Fibroblast of skin of abdomen (primary cell): ENCODE measurements around the gene ITPKB.
A peak's percentile ranks its signal among the peaks of the same experiment; 100 is the strongest.

Experiments used
- DNase-seq: peaks from one replicate; pipeline ENCODE4 v3.0.0-alpha.2; 2013

The ITPKB gene

DNA sequence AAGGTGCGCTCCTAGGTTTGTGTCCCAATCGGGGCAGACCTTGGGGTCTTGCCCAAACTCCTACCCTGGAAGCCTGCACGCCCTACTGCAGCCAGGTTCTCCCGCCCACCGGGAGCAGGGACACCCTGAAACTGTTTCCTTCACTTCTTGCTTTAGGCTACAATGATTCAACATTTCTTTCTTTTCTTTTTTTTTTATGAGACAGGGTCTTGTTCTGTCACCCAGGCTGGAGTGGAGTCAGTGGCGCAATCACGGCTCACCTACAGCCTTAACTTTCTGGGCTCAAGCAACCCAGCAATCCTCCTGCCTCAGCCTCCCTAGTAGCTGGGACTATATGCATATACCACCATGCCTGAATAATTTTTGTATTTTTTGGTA is 75.8 kb downstream of the ITPKB start:
- DNase-seq: no peak

DNA sequence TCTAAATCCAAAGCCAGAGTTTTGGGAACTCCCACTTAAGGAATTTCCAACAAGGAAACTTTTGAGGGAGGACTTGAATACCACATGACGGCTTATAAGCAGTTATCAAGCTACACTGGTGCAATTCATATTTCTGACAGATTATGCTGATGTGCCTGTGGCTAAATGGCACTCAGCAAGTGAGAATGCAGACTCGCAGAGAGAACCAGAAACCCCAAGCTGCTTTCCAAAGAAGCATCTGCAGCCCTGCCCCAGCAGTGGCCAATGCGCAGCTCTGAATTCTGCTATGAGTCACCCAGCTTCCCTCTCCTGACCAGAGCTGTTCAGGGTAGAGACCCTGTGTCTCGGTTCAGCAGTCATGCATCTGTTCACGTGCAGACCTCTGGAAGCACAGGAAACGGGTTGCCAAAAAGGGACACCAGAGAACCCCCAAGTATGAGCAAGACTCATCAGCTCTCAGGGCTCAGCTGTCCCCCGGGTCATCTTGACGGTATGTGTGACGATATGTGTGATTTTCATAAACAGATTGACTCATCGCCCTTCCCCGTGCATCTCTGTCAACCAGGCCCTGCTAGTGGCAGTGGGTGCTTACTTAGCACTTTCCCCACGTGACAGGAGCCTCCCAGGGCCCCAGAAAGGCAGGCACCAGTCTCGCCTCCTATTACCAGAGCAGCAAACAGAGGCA is 76.3 kb downstream of the ITPKB start:
- DNase-seq: peak; percentile 92

- DNase-seq: no peak
Observed at GRCh38 chr1:226661965-226662364, 77.1 kb downstream of the ITPKB start.

GRCh38 chr1:226661271-226661670 is 77.8 kb downstream of the ITPKB start:
- DNase-seq: no peak

- no peak for DNase-seq
Observed at GRCh38 chr1:226660410-226661182, 78.5 kb downstream of the ITPKB start.

DNA sequence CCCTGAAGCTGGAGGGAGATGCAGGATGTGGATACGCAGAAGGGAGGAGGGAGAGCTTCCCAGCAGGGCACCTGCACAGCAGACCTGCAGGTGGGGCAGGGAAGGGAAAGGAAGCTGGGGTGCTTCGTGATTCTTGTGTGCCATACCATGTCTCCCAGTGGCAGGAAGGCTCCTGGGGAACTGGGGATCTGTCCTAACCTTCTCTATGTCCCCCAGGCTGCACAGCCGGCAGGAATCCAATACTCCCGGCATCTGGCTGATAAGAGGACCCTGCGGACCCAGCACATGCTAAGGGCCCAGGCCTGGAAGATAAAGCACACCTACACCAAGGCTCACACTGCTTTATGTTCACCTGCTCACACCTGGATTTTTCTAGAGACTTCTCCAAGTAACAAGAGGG is 79.4 kb downstream of the ITPKB start:
- no peak for DNase-seq

GRCh38 chr1:226659136-226659535 is 79.9 kb downstream of the ITPKB start:
- no peak for DNase-seq

DNA sequence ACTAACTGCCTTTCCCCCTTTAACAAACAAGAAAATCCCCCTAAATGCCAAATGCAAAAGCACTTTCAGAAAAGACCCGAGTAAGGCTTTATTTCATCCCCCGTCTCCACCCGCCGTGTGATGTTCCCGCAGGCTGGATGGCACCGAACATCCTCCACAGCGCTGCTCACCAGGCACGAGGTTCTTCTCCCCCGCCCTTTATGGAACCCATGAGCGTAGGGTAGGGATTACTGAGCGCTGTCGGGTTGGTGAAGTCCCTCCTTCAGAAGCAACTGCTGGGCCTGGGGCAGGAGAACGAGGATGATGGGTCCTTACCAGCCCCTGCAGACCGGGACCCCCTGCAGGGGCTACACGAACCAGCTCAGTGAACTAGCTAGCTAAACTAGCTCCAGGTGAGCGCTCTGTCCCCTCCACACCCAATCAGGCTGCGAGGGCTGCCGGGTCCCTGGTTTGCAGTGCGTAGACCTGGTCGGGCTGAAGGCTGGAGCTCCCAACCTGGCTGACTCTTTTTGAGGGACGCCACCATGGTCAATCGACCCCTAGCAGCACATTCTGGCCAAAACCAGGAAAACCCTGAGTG is 80.4 kb downstream of the ITPKB start:
- no peak for DNase-seq

DNA sequence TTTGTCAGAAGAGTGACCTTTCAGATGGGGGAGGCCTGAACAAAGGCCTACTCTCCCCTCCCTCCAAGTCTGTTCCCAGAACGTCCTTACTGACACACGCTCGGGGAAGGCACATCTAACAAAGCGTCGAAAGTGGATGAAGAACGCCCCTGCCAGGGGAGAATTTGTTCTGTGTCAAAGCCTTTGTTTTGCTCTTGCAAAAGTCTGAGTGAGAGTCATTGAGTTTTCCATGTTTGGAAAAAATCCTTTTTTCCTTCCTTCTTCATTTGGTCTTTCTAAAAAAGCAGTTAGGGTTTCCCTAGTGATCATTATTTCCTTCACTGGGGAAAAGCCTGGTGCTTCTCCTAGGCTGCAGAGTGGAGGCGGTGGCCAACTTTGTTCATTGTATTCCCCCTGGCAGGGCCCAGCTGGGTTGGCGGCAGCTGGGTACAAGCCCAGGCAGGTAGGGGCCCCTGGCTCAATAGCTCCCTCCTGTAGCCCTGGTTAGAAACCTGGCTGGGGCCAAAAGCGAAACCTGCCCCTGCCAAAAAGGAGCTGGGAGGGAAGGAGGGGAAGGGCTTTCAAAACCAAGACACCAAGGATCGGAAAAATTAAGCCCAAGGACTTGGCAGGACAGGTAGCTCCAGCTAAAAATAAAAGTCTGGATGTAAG is 81.1 kb downstream of the ITPKB start:
- DNase-seq: no peak

GRCh38 chr1:226656601-226657277 is 82.3 kb downstream of the ITPKB start:
- peak; percentile 68 for DNase-seq

- DNase-seq: no peak
Observed at GRCh38 chr1:226656201-226656600, 82.9 kb downstream of the ITPKB start.

DNA sequence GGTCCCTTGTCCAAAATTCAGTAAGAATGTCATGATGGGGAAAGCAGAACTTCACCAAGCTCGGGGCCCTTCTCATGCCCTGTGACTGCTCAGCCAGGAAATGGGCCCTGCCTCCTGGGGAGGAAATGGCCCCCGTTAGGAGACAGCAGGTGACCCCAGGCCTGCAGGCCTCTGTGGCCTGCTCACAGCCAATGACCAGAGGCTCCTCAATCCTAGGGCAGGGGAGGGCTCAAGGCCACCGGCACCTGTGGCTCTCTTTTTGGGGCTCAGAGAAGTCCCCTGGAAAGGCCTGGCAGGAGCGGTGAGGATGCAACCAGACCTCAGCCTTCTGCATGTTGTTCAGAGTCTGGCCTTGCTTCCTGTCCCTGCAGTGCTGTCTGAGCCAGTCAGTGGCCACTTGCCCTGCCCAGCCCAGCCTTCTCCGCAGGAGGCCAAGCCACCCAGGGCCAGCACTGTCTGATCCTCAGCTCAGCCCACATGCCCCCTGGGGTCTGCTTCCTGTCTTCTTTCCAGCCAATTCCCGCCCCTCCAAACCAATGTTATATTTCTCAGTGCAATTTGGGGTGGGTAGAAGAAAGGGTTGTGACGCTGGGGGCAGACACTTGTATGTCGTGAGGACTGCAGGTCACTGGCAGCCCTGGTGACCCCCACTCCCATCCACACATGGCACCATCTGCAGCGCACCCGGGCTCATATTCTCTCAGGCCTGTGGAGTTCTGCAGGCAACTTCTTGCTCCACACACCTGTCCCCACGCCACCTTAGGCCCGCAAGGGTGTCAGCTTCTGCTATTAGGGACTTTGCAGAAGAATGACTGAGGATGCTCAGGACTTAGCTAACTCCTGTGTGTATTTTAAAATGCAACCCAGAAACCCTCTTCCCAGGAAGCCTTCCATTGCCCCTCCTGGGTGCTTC is 83.6 kb downstream of the ITPKB start:
- no peak for DNase-seq

- DNase-seq: no peak
Observed at GRCh38 chr1:226654668-226655055, 84.4 kb downstream of the ITPKB start.

DNA sequence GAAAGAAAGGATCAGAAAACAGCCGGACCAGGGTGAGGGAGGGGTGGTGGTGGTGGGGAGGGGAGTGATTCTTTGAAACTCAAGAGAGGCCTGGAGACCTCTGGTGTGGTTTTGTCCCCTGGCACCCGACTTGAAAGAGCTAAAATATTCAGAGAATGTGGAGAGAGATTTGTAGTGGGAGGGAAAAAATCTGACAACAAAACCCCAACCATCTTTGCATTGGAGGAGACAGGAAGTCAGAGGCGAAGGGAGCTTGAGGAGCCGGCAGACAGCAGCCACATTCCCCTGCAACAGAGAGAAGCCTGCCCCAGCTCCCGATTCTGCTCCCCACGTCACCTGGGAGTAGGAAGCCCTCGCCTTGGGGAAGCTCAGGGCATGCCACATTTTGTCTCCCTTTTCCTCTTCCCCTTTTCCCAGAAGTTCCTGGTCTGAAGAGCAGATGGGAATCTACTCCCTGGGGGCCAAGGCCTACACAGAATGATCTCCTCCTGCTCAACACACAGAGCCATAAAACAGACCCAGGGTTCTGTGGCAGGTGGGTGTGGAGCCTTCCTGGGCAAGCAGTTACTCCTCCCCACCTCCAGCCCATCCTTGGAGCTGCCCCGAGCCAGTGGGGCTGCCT is 84.9 kb downstream of the ITPKB start:
- peak; percentile 87 for DNase-seq

GRCh38 chr1:226653311-226653921 is 85.7 kb downstream of the ITPKB start:
- DNase-seq: no peak

GRCh38 chr1:226652613-226653012 is 86.5 kb downstream of the ITPKB start:
- no peak for DNase-seq

GRCh38 chr1:226651732-226652105 is 87.4 kb downstream of the ITPKB start:
- no peak for DNase-seq

DNA sequence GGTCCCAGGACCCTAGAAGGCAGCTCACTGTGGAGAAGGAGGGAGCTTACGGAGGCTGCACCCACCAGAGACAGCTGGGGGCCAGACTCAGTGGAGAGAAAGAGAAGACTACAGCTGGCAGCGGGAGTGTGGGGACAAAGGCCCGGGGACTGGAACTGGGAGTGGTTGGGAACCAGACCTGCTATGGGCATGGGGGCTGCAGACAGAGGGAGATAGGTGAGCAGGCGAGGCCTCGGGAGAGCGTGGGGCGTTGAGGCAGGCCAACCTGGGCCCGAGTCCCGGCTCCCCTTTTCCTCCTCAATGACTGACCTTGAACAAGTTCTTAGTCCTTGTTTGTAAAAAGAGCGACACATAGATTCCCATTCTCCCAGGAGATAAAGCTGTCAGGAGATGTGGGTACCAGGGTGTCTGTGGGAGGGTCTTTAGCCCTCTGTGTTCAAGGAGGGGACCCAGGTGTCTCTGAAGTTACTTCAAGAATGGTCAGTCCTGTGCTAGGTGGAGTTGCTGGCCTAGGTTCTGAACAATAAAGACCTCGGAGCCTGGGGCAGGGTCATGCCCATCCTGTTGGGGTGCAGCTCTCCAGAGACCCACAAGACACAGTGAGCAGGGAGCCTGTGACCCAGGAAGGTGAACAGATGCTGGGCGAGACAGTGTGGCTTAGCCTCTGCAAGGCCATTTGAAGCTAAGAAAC is 87.9 kb downstream of the ITPKB start:
- DNase-seq: no peak

- no peak for DNase-seq
Observed at GRCh38 chr1:226650236-226650841, 88.7 kb downstream of the ITPKB start.

DNA sequence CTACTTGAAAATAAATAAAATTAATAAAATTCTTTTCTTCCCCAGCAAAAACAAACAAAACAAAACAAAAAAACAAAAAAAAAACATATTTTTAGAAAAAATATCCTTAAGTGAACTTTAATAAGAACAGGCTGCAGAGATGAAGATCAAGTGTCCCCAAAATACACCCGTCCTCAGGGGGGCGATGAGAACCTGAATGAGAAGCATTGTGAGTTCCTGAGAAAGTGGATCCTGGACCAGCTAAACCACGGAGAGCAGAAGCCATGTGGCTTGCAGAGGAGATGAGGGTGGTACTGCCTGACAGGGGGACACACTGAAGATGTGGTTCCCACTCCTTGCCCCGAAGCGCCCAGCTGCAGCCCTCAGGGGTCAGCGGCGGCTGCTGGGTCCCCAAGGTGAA is 89.3 kb downstream of the ITPKB start:
- DNase-seq: peak; percentile 30
